ENCODE results near the gene FAM163B. TPM values are rescaled to one million over a fixed set of nuclear protein-coding genes. Genes with fewer than 3 reads are reported as not detected.

Gene FAM163B
- total RNA-seq, 2 donors from 2014 or later = not detected

GRCh38 chr9:133615186-133615585 lies 6.0 kb upstream of the FAM163B start:
- TF ChIP-seq CTCF (IDR thresholded peaks at IDR 0.05) = no peak
- no peaks in the 10 kb centered on the region for H3K27me3 ChIP-seq (replicated peaks; ENCODE audit: insufficient read depth)
- H3K27ac ChIP-seq = no peak overlapping the region
- DNase-seq (ENCODE audit: low spot score) (no peak), ATAC-seq (ENCODE audit: insufficient number of reproducible peaks, low FRiP score, low read depth) (no peak)
- no peaks in the 10 kb centered on the region for H3K9me3 ChIP-seq
- no peaks in the 10 kb centered on the region for H3K36me3 ChIP-seq
- no peaks in the 10 kb centered on the region for H3K4me1 ChIP-seq (ENCODE audit: control insufficient read depth in 1 of 2, low read depth in 2 of 2)
- H3K4me3 ChIP-seq = no peak overlapping the region

GRCh38 chr9:133614678-133615077 lies 5.5 kb upstream of the FAM163B start:
- no peak for TF ChIP-seq CTCF (IDR thresholded peaks at IDR 0.05)
- H3K4me3 ChIP-seq = no peak overlapping the region
- no peaks in the 10 kb centered on the region for H3K36me3 ChIP-seq
- ATAC-seq (ENCODE audit: insufficient number of reproducible peaks, low FRiP score, low read depth) (no peak), DNase-seq (ENCODE audit: low spot score) (no peak)
- H3K27ac ChIP-seq = no peak overlapping the region
- no peaks in the 10 kb centered on the region for H3K27me3 ChIP-seq (replicated peaks; ENCODE audit: insufficient read depth)
- no peaks in the 10 kb centered on the region for H3K4me1 ChIP-seq (ENCODE audit: control insufficient read depth in 1 of 2, low read depth in 2 of 2)
- no peaks in the 10 kb centered on the region for H3K9me3 ChIP-seq

- Histone ChIP-seq H3K27ac (no peak overlapping the region), H3K4me1 (ENCODE audit: control insufficient read depth in 1 of 2, low read depth in 2 of 2) (no peaks in the 10 kb centered on the region), H3K9me3 (no peaks in the 10 kb centered on the region), H3K27me3 (replicated peaks; ENCODE audit: insufficient read depth) (no peaks in the 10 kb centered on the region), H3K36me3 (no peaks in the 10 kb centered on the region), H3K4me3 (no peak overlapping the region)
- no peak for TF ChIP-seq CTCF (IDR thresholded peaks at IDR 0.05)
- ATAC-seq (ENCODE audit: insufficient number of reproducible peaks, low FRiP score, low read depth) (no peak), DNase-seq (ENCODE audit: low spot score) (no peak)
Observed at GRCh38 chr9:133614056-133614455, 4.9 kb upstream of the FAM163B start.

- no peak for ATAC-seq (ENCODE audit: insufficient number of reproducible peaks, low FRiP score, low read depth)
Observed at GRCh38 chr9:133613432-133613831, 4.2 kb upstream of the FAM163B start.

GRCh38 chr9:133612816-133613215 lies 3.6 kb upstream of the FAM163B start:
- Histone ChIP-seq H3K36me3 (no peaks in the 10 kb centered on the region), H3K27me3 (replicated peaks; ENCODE audit: insufficient read depth) (no peaks in the 10 kb centered on the region), H3K4me1 (ENCODE audit: control insufficient read depth in 1 of 2, low read depth in 2 of 2) (no peaks in the 10 kb centered on the region), H3K4me3 (no peak overlapping the region), H3K9me3 (no peaks in the 10 kb centered on the region), H3K27ac (no peak overlapping the region)
- TF ChIP-seq CTCF (IDR thresholded peaks at IDR 0.05) = no peak
- no peak for ATAC-seq (ENCODE audit: insufficient number of reproducible peaks, low FRiP score, low read depth)
- no peak for DNase-seq (ENCODE audit: low spot score)

More at GRCh38 chr9:133613432-133613831, 4.2 kb upstream of the FAM163B start:
- Histone ChIP-seq H3K4me1 (ENCODE audit: control insufficient read depth in 1 of 2, low read depth in 2 of 2) (no peaks in the 10 kb centered on the region), H3K9me3 (no peaks in the 10 kb centered on the region), H3K27me3 (replicated peaks; ENCODE audit: insufficient read depth) (no peaks in the 10 kb centered on the region), H3K36me3 (no peaks in the 10 kb centered on the region), H3K4me3 (no peak overlapping the region), H3K27ac (no peak overlapping the region)
- DNase-seq (ENCODE audit: low spot score) = no peak
- no peak for TF ChIP-seq CTCF (IDR thresholded peaks at IDR 0.05)
